Measurements from ENCODE around the gene SYCP2L.
"Not testable (repeated sequence)": the region's sequence is repeated elsewhere in the genome, so short reads cannot be mapped to it uniquely, and the experiment has no call there.

Gene SYCP2L

GRCh38 chr6:10880366-10880765 is 6.5 kb upstream of the SYCP2L start:
- DNase-seq (ENCODE audit: low read depth): no peak

DNA sequence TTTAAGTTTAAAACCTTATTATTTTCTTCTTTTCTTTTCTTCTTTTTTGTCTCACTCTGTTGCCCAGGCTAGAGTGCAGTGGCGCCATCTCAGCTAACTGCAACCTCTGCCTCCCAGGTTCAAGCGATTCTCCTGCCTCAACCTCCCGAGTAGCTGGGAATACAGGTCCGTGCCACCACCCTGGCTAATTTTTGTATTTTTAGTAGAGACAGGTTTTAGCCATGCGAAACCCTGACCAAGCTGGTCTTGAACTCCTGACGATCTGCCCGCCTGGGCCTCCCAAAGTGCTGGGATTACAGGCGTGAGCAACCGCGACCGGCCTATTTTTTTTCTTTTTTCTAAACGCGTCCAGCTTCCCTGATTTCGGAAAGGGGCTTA is 4.6 kb upstream of the SYCP2L start:
- DNase-seq (ENCODE audit: low read depth): not testable (repeated sequence)

GRCh38 chr6:10882657-10883171 is 4.1 kb upstream of the SYCP2L start:
- no peak for DNase-seq (ENCODE audit: low read depth)

GRCh38 chr6:10883312-10884244 is 3.3 kb upstream of the SYCP2L start:
- no peak for DNase-seq (ENCODE audit: low read depth)

GRCh38 chr6:10884245-10884972 is 2.4 kb upstream of the SYCP2L start:
- no peak for DNase-seq (ENCODE audit: low read depth)

DNA sequence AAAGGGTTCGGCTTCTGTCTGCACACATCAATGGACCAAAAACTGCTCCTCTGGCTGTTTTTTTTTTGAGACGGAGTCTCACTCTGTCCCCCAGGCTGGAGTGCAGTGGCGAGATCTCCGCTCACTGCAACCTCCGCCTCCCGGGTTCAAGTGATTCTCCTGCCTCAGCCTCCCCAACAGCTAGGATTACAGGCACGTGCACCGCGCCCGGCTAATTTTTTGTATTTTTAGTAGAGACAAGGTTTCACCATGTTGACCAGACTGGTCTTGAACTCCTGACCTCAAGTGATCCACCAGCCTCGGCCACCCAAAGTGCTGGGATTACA is 524 bp upstream of the SYCP2L start:
- not testable (repeated sequence) for DNase-seq (ENCODE audit: low read depth)

DNA sequence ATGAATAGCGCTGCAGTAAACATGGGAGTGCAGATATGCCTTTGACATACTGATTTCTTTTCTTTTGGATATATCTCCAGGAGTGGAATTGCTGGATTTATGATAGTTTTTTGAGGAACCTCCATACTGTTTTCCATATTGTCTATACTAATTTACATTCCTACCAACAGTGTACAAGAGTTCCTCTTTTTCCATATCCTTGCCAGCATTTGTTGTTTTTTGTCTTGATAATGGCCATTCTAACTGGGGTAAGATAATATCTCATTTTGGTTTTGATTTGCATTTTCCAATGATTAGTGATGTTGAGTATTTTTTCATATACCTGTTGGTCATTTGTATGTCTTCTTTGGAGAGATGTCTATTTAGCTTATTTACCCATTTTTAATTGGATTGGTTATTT is 3.3 kb downstream of the SYCP2L start:
- no peak for DNase-seq (ENCODE audit: low read depth)

DNA sequence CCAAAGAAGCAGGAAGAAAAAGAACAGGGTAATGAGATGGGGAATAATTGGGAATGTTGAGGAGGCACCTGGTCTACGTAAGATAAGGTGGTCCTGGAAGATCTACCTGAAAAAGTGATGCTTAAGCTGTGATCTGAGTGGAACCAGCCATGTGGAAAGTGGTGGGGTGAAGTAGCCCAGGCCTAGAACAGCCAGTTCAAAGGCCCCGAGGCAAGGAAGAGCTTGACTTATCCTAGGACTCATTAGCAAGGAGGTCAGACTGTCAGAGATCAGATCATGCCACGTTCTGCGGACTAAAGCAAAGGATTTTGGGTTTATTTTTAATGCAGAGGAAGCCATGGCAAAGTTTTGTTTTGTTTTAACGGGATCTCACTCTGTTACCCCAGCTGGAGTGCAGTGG is 5.1 kb downstream of the SYCP2L start:
- no peak for DNase-seq (ENCODE audit: low read depth)

DNA sequence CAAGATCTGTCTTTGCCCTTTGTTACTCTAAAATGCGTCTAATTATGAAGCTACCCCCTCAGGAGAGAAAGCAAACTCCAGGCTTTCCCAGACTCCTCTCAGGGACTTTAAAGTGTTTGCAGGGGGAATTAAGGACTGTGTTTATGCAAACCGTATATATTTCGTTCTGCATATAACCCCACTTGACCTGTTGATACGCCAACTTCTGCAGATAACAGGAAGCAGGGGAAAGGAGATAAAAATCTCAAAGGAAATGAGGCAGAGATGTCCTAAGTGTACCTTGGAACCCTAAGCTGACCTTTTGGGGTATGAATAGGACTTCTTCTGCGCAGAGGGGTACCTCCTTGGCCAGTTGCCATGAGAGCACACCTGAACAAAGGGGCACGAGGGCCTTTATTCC is 8.1 kb downstream of the SYCP2L start:
- DNase-seq (ENCODE audit: low read depth): no peak

- no peak for DNase-seq (ENCODE audit: low read depth)
Observed at GRCh38 chr6:10896691-10897090, 9.8 kb downstream of the SYCP2L start.

- no peak for DNase-seq (ENCODE audit: low read depth)
Observed at GRCh38 chr6:10901770-10902169, 14.9 kb downstream of the SYCP2L start.

DNA sequence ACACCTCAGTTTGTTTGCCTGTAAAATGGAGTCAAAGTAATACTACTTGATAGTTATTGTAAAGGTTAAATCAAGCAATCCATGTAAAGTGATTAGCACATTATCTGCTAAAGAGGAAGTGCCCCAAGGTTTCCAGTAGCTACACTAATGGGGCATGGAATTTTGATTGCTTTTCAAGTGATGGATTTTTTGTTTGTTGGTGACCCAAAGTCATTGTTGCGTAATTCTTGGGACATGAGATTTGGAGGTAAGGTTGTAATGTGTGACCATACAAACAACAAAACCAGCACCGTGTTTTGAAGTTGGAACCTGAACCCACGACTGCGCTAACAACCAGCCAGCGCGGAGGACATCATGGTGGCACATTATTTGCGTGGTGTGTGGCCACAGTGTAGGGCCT is 17.2 kb downstream of the SYCP2L start:
- no peak for DNase-seq (ENCODE audit: low read depth)

DNA sequence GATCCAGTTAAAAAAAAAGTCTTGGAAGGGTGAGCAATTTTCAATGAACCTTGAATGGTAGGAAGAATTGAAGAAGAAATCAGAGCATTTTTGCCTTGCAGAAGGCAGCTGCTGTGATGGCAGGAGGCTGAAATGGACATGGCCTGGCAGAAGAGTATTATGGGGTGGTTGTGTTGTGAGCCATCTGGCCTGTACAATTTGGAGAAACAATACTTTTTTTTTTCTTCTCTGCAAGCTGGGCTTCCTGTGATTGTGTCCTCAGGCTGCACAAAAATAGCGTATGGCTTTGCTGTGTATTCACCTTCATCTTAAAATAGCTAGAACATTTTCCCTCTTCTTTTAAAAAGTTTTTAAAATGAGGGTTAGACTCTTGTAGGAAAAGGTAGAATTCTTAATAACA is 21.4 kb downstream of the SYCP2L start:
- DNase-seq (ENCODE audit: low read depth): no peak

DNA sequence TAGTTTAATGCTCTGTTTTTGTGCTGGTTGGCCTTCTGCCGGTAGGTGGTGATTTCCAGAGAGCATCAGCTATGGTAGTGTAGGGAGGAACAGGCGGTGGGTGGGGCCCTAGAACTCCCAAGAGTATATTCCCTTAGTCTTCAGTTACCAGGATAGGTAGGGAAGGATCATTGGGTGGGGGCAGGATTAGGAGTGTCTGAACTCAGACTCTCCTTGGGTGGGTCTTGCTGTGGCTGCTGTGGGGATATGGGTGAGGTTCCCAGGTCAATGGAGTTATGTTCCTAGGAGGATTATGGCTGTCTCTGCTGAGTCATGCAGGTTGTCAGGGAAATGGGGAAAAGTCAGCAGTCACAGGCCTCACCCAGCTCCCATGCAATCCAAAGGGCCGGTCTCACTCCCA is 32.7 kb downstream of the SYCP2L start:
- DNase-seq (ENCODE audit: low read depth): not testable (repeated sequence)

DNA sequence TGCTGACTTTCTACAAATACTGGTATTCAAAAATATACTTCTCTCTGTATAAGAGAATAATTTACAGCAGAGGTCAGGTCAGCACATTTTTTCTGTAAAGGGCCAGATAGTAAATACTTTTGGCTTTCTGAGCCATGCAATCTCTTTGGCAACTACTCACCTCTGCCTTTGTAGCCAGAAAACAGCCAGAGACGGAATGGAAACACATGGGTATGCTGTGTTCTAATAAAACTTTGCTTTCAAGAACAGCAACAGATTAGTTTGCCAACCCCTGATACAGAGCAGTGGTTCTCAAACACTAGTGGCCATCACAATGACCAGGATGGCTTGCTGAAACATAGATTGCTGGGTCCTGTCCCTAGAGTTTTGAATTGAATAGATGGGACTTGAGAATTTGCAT is 46.3 kb downstream of the SYCP2L start:
- DNase-seq (ENCODE audit: low read depth): no peak

GRCh38 chr6:10939840-10940239 is 53.0 kb downstream of the SYCP2L start:
- no peak for DNase-seq (ENCODE audit: low read depth)

DNA sequence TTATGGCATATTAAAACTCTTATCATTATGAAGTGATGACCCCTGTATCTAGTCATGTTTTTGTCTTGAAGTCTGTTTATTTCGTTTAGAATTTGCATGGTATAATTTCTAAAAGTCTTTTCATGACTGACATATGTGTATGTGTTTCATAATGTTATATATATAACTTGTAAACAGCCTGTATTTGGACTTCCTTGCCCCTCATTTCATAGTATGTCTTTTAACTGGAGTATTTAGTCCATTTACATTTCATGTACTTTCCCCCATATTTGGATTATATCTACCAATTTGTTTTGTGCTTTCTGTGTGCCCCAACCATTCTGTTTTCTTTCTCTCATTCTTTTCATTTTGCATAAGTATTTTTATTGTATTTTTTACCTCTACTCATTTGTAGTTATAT is 59.0 kb downstream of the SYCP2L start:
- no peak for DNase-seq (ENCODE audit: low read depth)

GRCh38 chr6:10947966-10948365 is 61.1 kb downstream of the SYCP2L start:
- DNase-seq (ENCODE audit: low read depth): no peak

GRCh38 chr6:10949579-10950490 is 63.0 kb downstream of the SYCP2L start:
- DNase-seq (ENCODE audit: low read depth): no peak

GRCh38 chr6:10951675-10952282 is 64.9 kb downstream of the SYCP2L start:
- no peak for DNase-seq (ENCODE audit: low read depth)

GRCh38 chr6:10954590-10955010 is 67.7 kb downstream of the SYCP2L start:
- DNase-seq (ENCODE audit: low read depth): peak; percentile 22

GRCh38 chr6:10956776-10957175 is 69.9 kb downstream of the SYCP2L start:
- no peak for DNase-seq (ENCODE audit: low read depth)

Data from stimulated activated CD4-positive, alpha-beta T cell treated with anti-CD3 and anti-CD28 coated beads, Interleukin-2, amount 100 ng/mL, for 4 hours (primary cell).